ENCODE data around the gene DELE1.

The DELE1 gene

DNA sequence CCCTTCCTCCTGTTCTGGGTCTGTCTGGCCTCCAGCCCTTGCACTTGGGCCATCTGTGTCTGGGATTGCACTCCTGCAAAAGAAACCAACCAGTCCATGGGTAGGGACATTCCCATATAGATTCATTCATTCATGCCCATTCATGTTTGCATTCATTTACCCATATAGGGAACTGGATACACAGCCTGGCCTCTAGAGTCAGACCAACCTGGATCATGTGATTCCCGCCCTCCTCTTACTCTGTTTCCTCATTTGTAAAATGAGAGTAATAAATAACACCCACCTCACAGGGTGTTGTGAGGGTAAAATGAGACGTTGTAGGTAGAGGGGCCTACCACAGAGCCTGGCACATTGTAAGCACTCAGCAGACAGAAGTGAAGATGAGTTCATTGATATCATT is 25.8 kb downstream of the DELE1 start:
- H3K4me1 ChIP-seq (ENCODE audit: insufficient read depth, low read length, poor library complexity, severe bottlenecking), result peaks cover 20% of the 10 kb centered on the region
- H3K36me3 ChIP-seq (ENCODE audit: insufficient read depth, low read length), result no peaks in the 10 kb centered on the region
- no peak overlapping the region for H3K4me3 ChIP-seq (ENCODE audit: low read length, poor library complexity, severe bottlenecking)
- H3K79me2 ChIP-seq (ENCODE audit: insufficient read depth, low read length), result no peaks in the 10 kb centered on the region
- H3K9me3 ChIP-seq (ENCODE audit: insufficient read depth, low read depth, low read length), result no peaks in the 10 kb centered on the region
- no peak for TF ChIP-seq EZH2phosphoT487 (IDR thresholded peaks at IDR 0.05; ENCODE audit: borderline replicate concordance)
- TF ChIP-seq, protein P1, sequence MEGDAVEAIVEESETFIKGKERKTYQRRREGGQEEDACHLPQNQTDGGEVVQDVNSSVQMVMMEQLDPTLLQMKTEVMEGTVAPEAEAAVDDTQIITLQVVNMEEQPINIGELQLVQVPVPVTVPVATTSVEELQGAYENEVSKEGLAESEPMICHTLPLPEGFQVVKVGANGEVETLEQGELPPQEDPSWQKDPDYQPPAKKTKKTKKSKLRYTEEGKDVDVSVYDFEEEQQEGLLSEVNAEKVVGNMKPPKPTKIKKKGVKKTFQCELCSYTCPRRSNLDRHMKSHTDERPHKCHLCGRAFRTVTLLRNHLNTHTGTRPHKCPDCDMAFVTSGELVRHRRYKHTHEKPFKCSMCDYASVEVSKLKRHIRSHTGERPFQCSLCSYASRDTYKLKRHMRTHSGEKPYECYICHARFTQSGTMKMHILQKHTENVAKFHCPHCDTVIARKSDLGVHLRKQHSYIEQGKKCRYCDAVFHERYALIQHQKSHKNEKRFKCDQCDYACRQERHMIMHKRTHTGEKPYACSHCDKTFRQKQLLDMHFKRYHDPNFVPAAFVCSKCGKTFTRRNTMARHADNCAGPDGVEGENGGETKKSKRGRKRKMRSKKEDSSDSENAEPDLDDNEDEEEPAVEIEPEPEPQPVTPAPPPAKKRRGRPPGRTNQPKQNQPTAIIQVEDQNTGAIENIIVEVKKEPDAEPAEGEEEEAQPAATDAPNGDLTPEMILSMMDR (conservative IDR thresholded peaks at IDR 0.05; ENCODE audit: low read length), result no peak
- H3K9me2 ChIP-seq (replicated peaks; ENCODE audit: low read depth, low read length), result no peaks in the 10 kb centered on the region
- no peak overlapping the region for H3K9ac ChIP-seq (ENCODE audit: low read depth, low read length, poor library complexity, severe bottlenecking)
- H3K4me2 ChIP-seq (ENCODE audit: low read depth, low read length, poor library complexity, severe bottlenecking), result no peak overlapping the region
- no peak overlapping the region for H2AFZ ChIP-seq (ENCODE audit: low read length)
- H4K20me1 ChIP-seq (ENCODE audit: insufficient read depth, low read length, poor library complexity, severe bottlenecking), result no peaks in the 10 kb centered on the region
- H3K27me3 ChIP-seq (ENCODE audit: insufficient read depth, low read length, poor library complexity, severe bottlenecking), result no peaks in the 10 kb centered on the region
- no peaks in the 10 kb centered on the region for H3F3A ChIP-seq (ENCODE audit: low read depth)

GRCh38 chr5:141950207-141951005 is 26.7 kb downstream of the DELE1 start:
- no peak overlapping the region for H2AFZ ChIP-seq (ENCODE audit: low read length)
- no peaks in the 10 kb centered on the region for H3K36me3 ChIP-seq (ENCODE audit: insufficient read depth, low read length)
- no peaks in the 10 kb centered on the region for H3F3A ChIP-seq (ENCODE audit: low read depth)
- no peaks in the 10 kb centered on the region for H3K9me3 ChIP-seq (ENCODE audit: insufficient read depth, low read depth, low read length)
- H3K4me2 ChIP-seq (ENCODE audit: low read depth, low read length, poor library complexity, severe bottlenecking), result no peak overlapping the region
- H3K27me3 ChIP-seq (ENCODE audit: insufficient read depth, low read length, poor library complexity, severe bottlenecking), result no peaks in the 10 kb centered on the region
- no peak overlapping the region for H3K9ac ChIP-seq (ENCODE audit: low read depth, low read length, poor library complexity, severe bottlenecking)
- H3K79me2 ChIP-seq (ENCODE audit: insufficient read depth, low read length), result no peaks in the 10 kb centered on the region
- peaks cover 20% of the 10 kb centered on the region for H3K4me1 ChIP-seq (ENCODE audit: insufficient read depth, low read length, poor library complexity, severe bottlenecking)
- H4K20me1 ChIP-seq (ENCODE audit: insufficient read depth, low read length, poor library complexity, severe bottlenecking), result no peaks in the 10 kb centered on the region
- TF ChIP-seq EZH2phosphoT487 (IDR thresholded peaks at IDR 0.05; ENCODE audit: borderline replicate concordance), result no peak
- TF ChIP-seq, protein P1 (conservative IDR thresholded peaks at IDR 0.05; ENCODE audit: low read length), result no peak
- H3K9me2 ChIP-seq (replicated peaks; ENCODE audit: low read depth, low read length), result no peaks in the 10 kb centered on the region
- H3K4me3 ChIP-seq (ENCODE audit: low read length, poor library complexity, severe bottlenecking), result no peak overlapping the region

DNA sequence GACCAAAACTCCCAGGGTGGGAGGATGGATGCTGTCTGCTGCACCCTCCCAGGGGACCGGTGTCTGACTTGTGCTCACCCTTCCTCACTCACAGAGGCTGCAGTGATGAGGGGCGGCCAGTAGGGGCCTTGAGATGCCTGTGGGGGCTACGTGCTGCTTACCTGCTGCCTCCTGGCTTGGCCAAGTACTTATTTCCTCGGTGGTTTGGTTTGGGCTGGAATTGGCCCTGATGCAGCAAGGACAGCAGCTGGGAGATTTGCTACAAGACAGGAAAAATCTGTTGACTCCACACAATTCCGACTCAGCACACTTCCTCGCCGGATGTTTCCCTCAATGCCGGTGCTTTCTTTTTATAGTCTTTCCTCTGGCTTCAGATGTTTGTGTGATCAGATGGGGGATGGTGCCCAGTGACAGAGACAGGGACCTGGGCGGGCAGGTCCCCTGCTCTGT is 27.7 kb downstream of the DELE1 start:
- Histone ChIP-seq H3K9me2 (replicated peaks; ENCODE audit: low read depth, low read length) (no peaks in the 10 kb centered on the region), H3K27me3 (ENCODE audit: insufficient read depth, low read length, poor library complexity, severe bottlenecking) (no peaks in the 10 kb centered on the region), H3F3A (ENCODE audit: low read depth) (no peaks in the 10 kb centered on the region), H3K36me3 (ENCODE audit: insufficient read depth, low read length) (no peaks in the 10 kb centered on the region), H3K79me2 (ENCODE audit: insufficient read depth, low read length) (no peaks in the 10 kb centered on the region), H3K4me2 (ENCODE audit: low read depth, low read length, poor library complexity, severe bottlenecking) (no peak overlapping the region), H4K20me1 (ENCODE audit: insufficient read depth, low read length, poor library complexity, severe bottlenecking) (no peaks in the 10 kb centered on the region), H3K4me1 (ENCODE audit: insufficient read depth, low read length, poor library complexity, severe bottlenecking) (peaks cover 15% of the 10 kb centered on the region), H3K4me3 (ENCODE audit: low read length, poor library complexity, severe bottlenecking) (no peak overlapping the region), H3K9ac (ENCODE audit: low read depth, low read length, poor library complexity, severe bottlenecking) (no peak overlapping the region), H2AFZ (ENCODE audit: low read length) (no peak overlapping the region), H3K9me3 (ENCODE audit: insufficient read depth, low read depth, low read length) (no peaks in the 10 kb centered on the region)
- TF ChIP-seq, protein P1 (conservative IDR thresholded peaks at IDR 0.05; ENCODE audit: low read length), result peak; percentile 68
- TF ChIP-seq EZH2phosphoT487 (IDR thresholded peaks at IDR 0.05; ENCODE audit: borderline replicate concordance), result no peak
